Left renal pelvis (tissue), 4 donors: ENCODE data around the gene APH1B. TPM values are rescaled to one million over a fixed set of nuclear protein-coding genes. Genes with fewer than 3 reads are reported as not detected.

Source experiments
- DNase-seq, 4 donors: peaks; one replicate each; pipeline ENCODE4 v3.0.0-alpha.2; 2013; ENCODE audit warnings: low read depth in 4 of 4, low spot score in 3 of 4
- polyA plus RNA-seq, 4 donors: library from polyadenylated mRNA; unstranded; fragments of 120-200 nt; gene quantifications; one replicate each; pipeline ENCODE4 v1.2.1, GENCODE V29; 2013; ENCODE audit not compliant: insufficient read length in 4 of 4

Gene APH1B
- polyA plus RNA-seq, 4 donors: 10.0 to 21.0 (median 18.5) TPM

- DNase-seq: no peak
Measured at GRCh38 chr15:63348392-63348791, 71.0 kb downstream of the APH1B start.

- DNase-seq: no peak
Measured at GRCh38 chr15:63349156-63349555, 71.8 kb downstream of the APH1B start.

GRCh38 chr15:63349621-63350020 is 72.2 kb downstream of the APH1B start:
- DNase-seq: no peak

GRCh38 chr15:63350178-63350621 is 72.8 kb downstream of the APH1B start:
- no peak for DNase-seq

- DNase-seq: no peak
Measured at GRCh38 chr15:63351170-63351569, 73.8 kb downstream of the APH1B start.

GRCh38 chr15:63352808-63353207 is 75.4 kb downstream of the APH1B start:
- DNase-seq: no peak

- no peak for DNase-seq
Measured at GRCh38 chr15:63353261-63353660, 75.9 kb downstream of the APH1B start.

GRCh38 chr15:63353887-63354286 is 76.5 kb downstream of the APH1B start:
- DNase-seq: no peak

GRCh38 chr15:63354821-63355650 is 77.6 kb downstream of the APH1B start:
- no peak for DNase-seq

- no peak for DNase-seq
Measured at GRCh38 chr15:63357061-63357460, 79.7 kb downstream of the APH1B start.

GRCh38 chr15:63357731-63358130 is 80.3 kb downstream of the APH1B start:
- no peak for DNase-seq

GRCh38 chr15:63358241-63359029 is 81.0 kb downstream of the APH1B start:
- no peak for DNase-seq

Other genes starting within 250 kb of the APH1B start
- 100 to 1,000 TPM; 466 to 568 (median 528) TPM for gene TPM1, start 234.9 kb upstream of the APH1B start, polyA plus RNA-seq
- 10 to 100 TPM in 3 of 4 donors, 1 to 10 TPM in 1; 9.5 to 20.1 (median 18.9) TPM for gene LACTB, start 155.7 kb upstream of the APH1B start, polyA plus RNA-seq
- gene RPS27L, start 120.1 kb upstream of the APH1B start, polyA plus RNA-seq: 100 to 1,000 TPM in 1 of 4 donors, 10 to 100 TPM in 3; 74.4 to 107 (median 91.6) TPM
- 10 to 100 TPM; 28.1 to 41.2 (median 34.8) TPM for gene RAB8B, start 88.0 kb upstream of the APH1B start, polyA plus RNA-seq
- gene CA12, start 104.2 kb downstream of the APH1B start, polyA plus RNA-seq: 100 to 1,000 TPM in 3 of 4 donors, 1 to 10 TPM in 1; 6.8 to 138 (median 122) TPM
- gene USP3, start 227.0 kb downstream of the APH1B start, polyA plus RNA-seq: 10 to 100 TPM; 20.8 to 43.5 (median 41.0) TPM